H1 (cell line): ENCODE measurements around the gene FAM83F. TPM values are rescaled to one million over a fixed set of nuclear protein-coding genes. Genes with fewer than 3 reads are reported as not detected.

ENCODE experiments used
- CTCF ChIA-PET: fragments of 300-600 bp; sonication (Branson Sonifier 250); formaldehyde crosslinking; loops from one replicate; lab custom pipeline; 2021; ENCODE audit not compliant: partially characterized antibody; lab: Charles Lee
- POLR2A ChIA-PET: fragments of 300-600 bp; sonication (Branson Sonifier 250); formaldehyde crosslinking; loops from one replicate; lab custom pipeline; 2021; ENCODE audit warnings: inconsistent platforms; ENCODE audit not compliant: partially characterized antibody; lab: Charles Lee
- DNase-seq, 2 experiments: peaks; one replicate each; pipeline versions ENCODE4 v3.0.0 to v3.0.0-alpha.2; 2010 to 2022; ENCODE audit warnings: low spot score in 2 of 2, low read depth in 1 of 2, mixed read lengths in 1 of 2
- FAIRE-seq: peaks from 2 replicates; lab custom pipeline; 2011; peaks lifted over from hg19 to GRCh38; lab: Jason Lieb, UNC
- H2AFZ ChIP-seq: 2 replicates; pipeline ENCODE4 v1.8.1; 2012; ENCODE audit warnings: low read length, inconsistent platforms
- H2AK5ac ChIP-seq: 2 replicates; pipeline ENCODE4 v1.6.1; 2013; ENCODE audit warnings: low read depth, low read length
- H2BK120ac ChIP-seq: replicated peaks from 2 replicates; pipeline ENCODE3; 2013; ENCODE audit warnings: low read depth, low read length, inconsistent platforms
- H2BK12ac ChIP-seq: 2 replicates; pipeline ENCODE4 v1.6.1; 2013; ENCODE audit warnings: low read depth, low read length
- H2BK15ac ChIP-seq: 2 replicates; pipeline ENCODE4 v1.6.1; 2013; ENCODE audit warnings: low read length
- H2BK20ac ChIP-seq: 2 replicates; pipeline ENCODE4 v1.6.1; 2013; ENCODE audit warnings: low read length
- H2BK5ac ChIP-seq: 2 replicates; pipeline ENCODE4 v1.6.1; 2013; ENCODE audit warnings: low read depth, low read length
- H3K14ac ChIP-seq: 2 replicates; pipeline ENCODE4 v1.6.1; 2013; ENCODE audit warnings: inconsistent platforms; ENCODE audit not compliant: insufficient read length
- H3K18ac ChIP-seq: 2 replicates; pipeline ENCODE4 v1.6.1; 2013; ENCODE audit warnings: low read length; ENCODE audit errors: extremely low read depth
- H3K23ac ChIP-seq: 2 replicates; pipeline ENCODE4 v1.6.1; 2013; ENCODE audit warnings: inconsistent platforms; ENCODE audit not compliant: insufficient read length
- H3K23me2 ChIP-seq: 2 replicates; pipeline ENCODE4 v1.6.1; 2013; ENCODE audit warnings: low read depth, low read length
- H3K27ac ChIP-seq: 2 replicates; pipeline ENCODE4 v1.6.1; 2011; ENCODE audit warnings: low read depth, low read length, inconsistent platforms
- H3K27me3 ChIP-seq, 4 experiments: replicated peaks in 1 of 4; 1 replicate in 1 of 4; 2 replicates in 3 of 4; pipeline versions ENCODE4 v1.6.1 to v1.8.1; 2011 to 2013; ENCODE audit warnings: low read length in 3 of 4, mild to moderate bottlenecking in 3 of 4, inconsistent platforms in 2 of 4, mixed read lengths in 2 of 4, moderate library complexity in 1 of 4; ENCODE audit not compliant: control insufficient read depth in 3 of 4, insufficient read depth in 3 of 4; ENCODE audit errors: extremely low read depth in 1 of 4
- H3K36me3 ChIP-seq, 4 experiments: 2 replicates each; pipeline versions ENCODE4 v1.6.1 to v1.8.1; 2011 to 2013; ENCODE audit warnings: mild to moderate bottlenecking in 4 of 4, low read length in 3 of 4, moderate library complexity in 2 of 4, control low read depth in 1 of 4, inconsistent platforms in 1 of 4; ENCODE audit not compliant: insufficient read depth in 4 of 4, control insufficient read depth in 2 of 4
- H3K4ac ChIP-seq: replicated peaks from 2 replicates; pipeline ENCODE3; 2013; ENCODE audit warnings: low read length, low read depth, mixed read lengths, inconsistent platforms; ENCODE audit not compliant: insufficient read length
- H3K4me1 ChIP-seq, 4 experiments: replicated peaks in 1 of 4; 1 replicate in 1 of 4; 2 replicates in 3 of 4; pipeline versions ENCODE4 v1.6.1 to v1.8.1; 2011 to 2013; ENCODE audit warnings: low read length in 3 of 4, inconsistent platforms in 2 of 4, mixed read lengths in 1 of 4; ENCODE audit not compliant: insufficient read depth in 4 of 4, control insufficient read depth in 3 of 4
- H3K4me2 ChIP-seq, 2 experiments: 2 replicates each; pipeline versions ENCODE4 v1.6.1 to v1.8.1; 2011 to 2013; ENCODE audit warnings: low read depth in 2 of 2, low read length in 2 of 2, control low read depth in 1 of 2, inconsistent platforms in 1 of 2, mild to moderate bottlenecking in 1 of 2; ENCODE audit not compliant: insufficient read depth in 1 of 2
- H3K4me3 ChIP-seq, 4 experiments: fragments of 200-600, 300-600 bp in 1 of 4; sonication (generic), shearing (Covaris generic), sonication (Bioruptor Twin) in 1 of 4; 2 replicates each; pipeline versions ENCODE4 v1.5.1 to v1.8.1; 2011 to 2016; ENCODE audit warnings: low read length in 4 of 4, low read depth in 3 of 4, control low read depth in 2 of 4, inconsistent platforms in 2 of 4, mild to moderate bottlenecking in 2 of 4, mixed read lengths in 1 of 4, moderate library complexity in 1 of 4; ENCODE audit not compliant: insufficient read depth in 2 of 4; ENCODE audit errors: extremely low read depth in 1 of 4
- H3K56ac ChIP-seq: replicated peaks from 2 replicates; pipeline ENCODE3; 2013; ENCODE audit warnings: low read depth, mild to moderate bottlenecking, mixed read lengths, low read length, inconsistent platforms; ENCODE audit not compliant: insufficient read length
- H3K79me1 ChIP-seq: 2 replicates; pipeline ENCODE4 v1.6.1; 2013; ENCODE audit warnings: low read depth, low read length, control low read depth
- H3K79me2 ChIP-seq, 2 experiments: 2 replicates each; pipeline versions ENCODE4 v1.6.1 to v1.8.1; 2012 to 2013; ENCODE audit warnings: low read length in 2 of 2, mild to moderate bottlenecking in 2 of 2, inconsistent platforms in 1 of 2; ENCODE audit not compliant: insufficient read depth in 2 of 2, control insufficient read depth in 1 of 2
- H3K9ac ChIP-seq, 4 experiments: replicated peaks in 1 of 4; 1 replicate in 1 of 4; 2 replicates in 3 of 4; pipeline versions ENCODE4 v1.6.1 to v1.8.1; 2011 to 2013; ENCODE audit warnings: low read depth in 3 of 4, low read length in 3 of 4, control low read depth in 2 of 4, mild to moderate bottlenecking in 2 of 4, moderate library complexity in 2 of 4, inconsistent platforms in 1 of 4; ENCODE audit errors: extremely low read depth in 1 of 4
- H3K9me3 ChIP-seq, 2 experiments: 2 replicates each; pipeline versions ENCODE4 v1.6.1 to v1.8.1; 2012 to 2013; ENCODE audit warnings: mild to moderate bottlenecking in 2 of 2, moderate library complexity in 2 of 2, control low read depth in 1 of 2, inconsistent platforms in 1 of 2, low read depth in 1 of 2, low read length in 1 of 2, mixed read lengths in 1 of 2; ENCODE audit not compliant: insufficient read depth in 2 of 2
- H4K20me1 ChIP-seq, 2 experiments: replicated peaks in 1 of 2; 2 replicates each; pipeline versions ENCODE3 to v1.8.1; 2011 to 2013; ENCODE audit warnings: inconsistent platforms in 2 of 2, low read length in 2 of 2, mild to moderate bottlenecking in 1 of 2; ENCODE audit not compliant: insufficient read depth in 2 of 2, control insufficient read depth in 1 of 2
- H4K5ac ChIP-seq: 2 replicates; pipeline ENCODE4 v1.6.1; 2013; ENCODE audit warnings: low read length, low read depth, mixed read lengths, inconsistent platforms; ENCODE audit not compliant: insufficient read length
- H4K8ac ChIP-seq: 2 replicates; pipeline ENCODE4 v1.8.0; 2013; ENCODE audit warnings: mild to moderate bottlenecking, moderate library complexity, low read length, inconsistent platforms; ENCODE audit not compliant: insufficient read depth; ENCODE audit errors: extremely low read depth
- H4K91ac ChIP-seq: replicated peaks from 2 replicates; pipeline ENCODE3; 2013; ENCODE audit warnings: low read length, mixed read lengths, inconsistent platforms; ENCODE audit not compliant: insufficient read length
- CBX5 ChIP-seq: fragments of 300-800, 300-1000 bp; sonication (generic); IDR thresholded peaks from 2 replicates; pipeline ENCODE4 v1.7.1; 2016; ENCODE audit warnings: antibody characterized with exemption, low read length, low read depth
- E2F6 ChIP-seq: IDR thresholded peaks from 2 replicates; pipeline ENCODE4 v1.6.1; 2012; ENCODE audit warnings: inconsistent platforms
- GABPA ChIP-seq: IDR thresholded peaks from 2 replicates; pipeline ENCODE4 v1.6.1; 2011; ENCODE audit warnings: mild to moderate bottlenecking, low read length, moderate library complexity, borderline replicate concordance; ENCODE audit not compliant: insufficient read depth
- RXRA ChIP-seq: IDR thresholded peaks from 2 replicates; pipeline ENCODE4 v1.6.1; 2011; ENCODE audit warnings: low read depth, mild to moderate bottlenecking, low read length, moderate library complexity; ENCODE audit not compliant: insufficient read depth
- SP4 ChIP-seq: IDR thresholded peaks from 2 replicates; pipeline ENCODE4 v1.6.1; 2012; ENCODE audit warnings: low read length, inconsistent platforms
- WGBS, 2 experiments: shearing (Covaris generic) in 1 of 2; methylation state at CpG; one replicate each; pipeline versions ENCODE4 v1.1.6 to v1.1.7; 2013 to 2015; ENCODE audit warnings: low lambda C conversion rate in 2 of 2, mixed read lengths in 2 of 2, inconsistent platforms in 1 of 2, low coverage in 1 of 2, missing lambda C conversion rate in 1 of 2; ENCODE audit not compliant: insufficient replicate concordance in 2 of 2, insufficient coverage in 1 of 2, insufficient read length in 1 of 2; ENCODE audit errors: extremely low coverage in 1 of 2, missing lambda C conversion rate in 1 of 2; 5-methylcytosine and 5-hydroxymethylcytosine counted together
- polyA plus RNA-seq, 7 experiments: library from polyadenylated mRNA; depleted of rRNA in 3 of 7; stranded (reverse) in 5 of 7; unstranded in 2 of 7; fragments of >200 nt in 5 of 7; fragments of 200-250 nt in 2 of 7; gene quantifications; 1 replicate in 5 of 7; 2 replicates in 1 of 7; 4 replicates in 1 of 7; pipeline versions ENCODE4 v1.2.1 to v1.2.3, GENCODE V29; 2011 to 2013; ENCODE audit warnings: missing spikeins in 2 of 7, mixed read lengths in 2 of 7
- total RNA-seq: library from RNA; stranded (reverse); fragmentation: NEBNext Ultra II Directional; extraction: Animal tissue kit (Norgen Biotek cat#: 25700); gene quantifications from 2 replicates; pipeline ENCODE4 v1.2.1, GENCODE V29; 2021

The FAM83F gene
- total and polyA plus RNA-seq, 2 of the 8 experiments (the other 6 are each of a cell fraction or from before 2014, with no cell fraction given), result 8.6 to 18.9 TPM

GRCh38 chr22:39995393-39996252 lies 869 bp downstream of the FAM83F start:
- Histone ChIP-seq H3K36me3 (no peaks in the 10 kb centered on the region), H3K9ac (peak overlapping the region in 3 of 4 experiments; percentile 39 to 82 (median 49); a peak in 6 of 7 replicates), H3K27ac (no peak overlapping the region), H3K4ac (no peak overlapping the region), H2BK120ac (no peak overlapping the region), H3K79me2 (peaks cover 0 to 36% of the 10 kb centered on the region in 2 experiments; a peak in 3 of 4 replicates), H4K20me1 (peaks cover 0 to 3% of the 10 kb centered on the region in 2 experiments), H2BK20ac (no peak overlapping the region), H3K14ac (no peak overlapping the region), H4K5ac (no peak overlapping the region), H3K56ac (no peak overlapping the region), H4K91ac (no peak overlapping the region), H2AK5ac (no peak overlapping the region; the same call in 1 of the 2 replicates), H3K23ac (no peak overlapping the region), H3K4me1 (peaks cover 22 to 42% (median 32%) of the 10 kb centered on the region in 4 experiments), H2BK5ac (no peak overlapping the region), H4K8ac (no peak overlapping the region; the same call in 1 of the 2 replicates), H3K9me3 (no peaks in the 10 kb centered on the region), H3K18ac (peak overlapping the region; percentile 64), H2AFZ (no peak overlapping the region), H3K4me3 (peak overlapping the region; percentile 56 to 73 (median 65)), H3K27me3 (peaks cover 0 to 19% (median 13%) of the 10 kb centered on the region in 4 experiments; a peak in 6 of 7 replicates), H3K4me2 (peak overlapping the region; percentile 92 to 93), H2BK12ac (peak overlapping the region; percentile 34; the same call in 1 of the 2 replicates), H2BK15ac (peak overlapping the region; percentile 18; the same call in 1 of the 2 replicates), H3K23me2 (peaks cover 8% of the 10 kb centered on the region; the same call in 1 of the 2 replicates), H3K79me1 (peaks cover 6% of the 10 kb centered on the region; the same call in 1 of the 2 replicates)
- CTCF ChIA-PET, result interaction anchor here (0.9 to 7.0 kb wide), 6 partner anchors 14 to 142 kb away, joined by 3 to 35 read pairs (median 7); no protein-coding TSS in a partner anchor
- DNase-seq, result no peak
- FAIRE-seq, result no peak
- WGBS, 2 experiments, result 26% methylated on average over 30 of the region's 35 CpGs; no CpG with 5 or more reads in 1 of the 2 experiments
- TF ChIP-seq RXRA (no peak), E2F6 (no peak), CBX5 (no peak), GABPA (no peak), SP4 (no peak)
- POLR2A ChIA-PET, result interaction anchor here (0.7 to 6.5 kb wide), 7 partner anchors 9 to 63 kb away, joined by 3 to 44 read pairs (median 4); no protein-coding TSS in a partner anchor
